Left kidney (tissue), 2 donors: ENCODE data around the gene ZHX3. TPM values are rescaled to one million over a fixed set of nuclear protein-coding genes. Genes with fewer than 3 reads are reported as not detected.

Experiments used
- DNase-seq: peaks from one replicate; pipeline ENCODE4 v3.0.0-alpha.2; 2013
- polyA plus RNA-seq: library from polyadenylated mRNA; unstranded; fragments of 120-200 nt; gene quantifications from one replicate; pipeline ENCODE4 v1.2.1, GENCODE V29; 2013; ENCODE audit not compliant: insufficient read length

Gene ZHX3
- polyA plus RNA-seq, 1 donor: 27.6 TPM

DNA sequence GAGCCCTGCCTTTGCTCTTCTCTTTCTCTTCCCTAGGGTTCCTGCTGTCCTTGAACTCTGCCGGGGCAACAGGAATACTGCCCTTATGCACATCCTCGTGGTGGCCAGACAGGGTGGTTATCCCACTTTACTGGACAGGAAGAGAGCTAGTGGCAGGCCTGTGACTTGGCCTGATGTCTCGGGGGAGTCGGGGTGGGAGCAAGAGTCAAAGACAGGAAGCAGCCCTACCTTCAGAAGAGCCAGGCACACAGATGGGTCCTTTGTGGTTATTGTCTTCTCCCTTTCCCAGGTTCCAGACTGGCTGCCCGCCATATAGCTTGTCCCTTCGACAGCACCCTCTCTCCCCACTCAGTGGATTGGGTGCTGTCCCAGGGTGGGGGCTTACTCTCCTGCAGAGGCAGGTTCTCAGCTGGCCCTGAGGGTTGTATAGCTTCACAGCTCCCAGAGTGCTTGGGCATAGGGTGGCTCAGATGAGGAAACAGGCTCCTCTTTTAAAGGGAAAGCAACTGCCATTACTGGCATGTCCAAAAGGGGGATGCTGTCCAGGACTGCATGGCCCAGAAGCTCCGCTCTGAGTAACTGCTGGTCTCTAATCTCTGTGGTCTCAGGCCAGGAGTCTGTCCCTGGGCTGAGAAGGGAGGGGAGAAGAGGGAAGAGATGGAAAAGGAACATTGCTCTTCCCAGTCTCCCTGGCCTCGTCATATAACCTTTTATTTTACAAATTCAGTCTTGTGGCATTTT, 162.9 kb downstream of the ZHX3 start:
- no peak for DNase-seq

DNA sequence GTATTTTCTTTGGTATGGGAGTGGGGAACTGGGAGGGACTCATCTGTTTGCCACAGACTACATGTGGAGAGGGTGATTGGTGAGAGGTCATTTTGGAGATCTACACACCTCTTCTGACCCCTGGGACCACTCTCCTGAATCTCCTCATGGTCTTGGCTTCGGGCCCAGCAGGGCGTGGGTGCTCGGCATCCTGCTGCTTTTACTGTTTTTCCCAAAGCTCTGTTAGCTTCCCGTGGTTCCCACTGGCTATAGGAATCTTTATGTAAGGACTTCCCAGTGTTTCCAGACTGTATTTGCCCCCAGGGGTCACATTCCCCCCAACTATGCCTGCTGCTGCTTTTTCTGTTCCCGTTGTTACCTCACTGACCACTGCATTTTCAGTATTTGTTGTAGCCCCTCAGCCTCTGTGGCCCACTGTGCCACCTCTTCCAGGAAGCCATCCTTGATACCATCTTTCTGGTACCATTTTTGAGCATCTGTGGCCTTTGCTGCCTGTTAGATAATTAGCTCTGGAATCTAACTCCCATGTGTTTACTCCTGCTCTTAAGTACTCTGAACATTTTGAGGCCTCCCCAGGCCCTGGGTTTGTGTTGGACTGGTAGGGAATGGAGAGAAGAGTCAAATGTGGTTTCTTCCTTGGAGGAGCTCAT, 165.3 kb downstream of the ZHX3 start:
- no peak for DNase-seq

DNA sequence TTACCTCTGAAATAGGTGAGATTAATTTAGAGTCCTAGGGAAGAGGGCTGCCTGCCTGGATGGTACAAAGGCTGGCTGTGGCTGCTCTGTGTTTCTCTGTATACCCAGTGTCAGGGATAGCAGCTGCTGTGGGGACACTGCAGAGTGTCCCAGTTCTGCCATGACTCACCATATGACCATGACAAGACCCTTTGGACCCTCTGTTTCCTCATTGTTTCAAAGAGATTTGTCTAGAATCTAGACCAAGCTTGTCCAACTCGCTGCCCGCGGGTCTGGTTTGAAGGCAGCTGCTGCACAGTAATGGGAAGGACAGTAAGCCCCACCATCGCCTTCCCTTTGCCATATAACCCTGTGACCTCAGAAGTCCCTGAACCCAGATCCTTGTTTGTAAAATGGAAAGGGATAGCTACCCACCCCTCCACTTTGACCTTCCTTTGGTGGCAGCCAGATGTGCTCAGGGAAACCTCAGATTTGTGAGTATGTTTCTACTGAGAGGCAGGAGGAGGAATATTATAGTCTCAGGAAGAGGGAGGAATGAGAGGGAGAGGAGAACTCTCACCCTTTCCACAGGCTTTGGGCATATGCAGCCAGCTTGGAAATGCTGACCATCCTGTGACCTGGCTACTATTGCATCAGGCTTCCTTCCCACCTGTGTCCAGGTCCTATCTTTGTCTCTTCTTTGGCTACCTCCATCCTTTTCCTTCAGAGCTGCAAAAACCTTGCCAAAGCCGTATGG, 166.2 kb downstream of the ZHX3 start:
- no peak for DNase-seq

DNA sequence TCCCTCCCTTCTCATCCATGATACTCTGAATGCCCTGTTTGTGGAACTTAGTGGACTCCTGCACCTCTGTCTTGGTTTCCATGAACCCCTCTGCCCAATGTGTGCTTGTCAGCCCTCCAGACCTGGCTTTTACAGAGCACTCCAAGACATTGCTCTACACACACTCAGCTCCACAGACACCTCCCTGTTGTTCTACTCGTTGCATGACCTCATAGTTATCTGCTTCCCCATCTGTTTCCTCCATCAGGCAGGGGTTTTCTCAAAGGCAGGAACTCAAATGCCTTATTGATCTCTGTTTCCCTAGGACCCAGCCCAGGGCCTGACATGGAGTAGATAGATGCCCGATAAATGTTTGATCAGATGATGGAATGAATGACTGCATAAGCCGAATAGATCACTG, 166.9 kb downstream of the ZHX3 start:
- DNase-seq: no peak

DNA sequence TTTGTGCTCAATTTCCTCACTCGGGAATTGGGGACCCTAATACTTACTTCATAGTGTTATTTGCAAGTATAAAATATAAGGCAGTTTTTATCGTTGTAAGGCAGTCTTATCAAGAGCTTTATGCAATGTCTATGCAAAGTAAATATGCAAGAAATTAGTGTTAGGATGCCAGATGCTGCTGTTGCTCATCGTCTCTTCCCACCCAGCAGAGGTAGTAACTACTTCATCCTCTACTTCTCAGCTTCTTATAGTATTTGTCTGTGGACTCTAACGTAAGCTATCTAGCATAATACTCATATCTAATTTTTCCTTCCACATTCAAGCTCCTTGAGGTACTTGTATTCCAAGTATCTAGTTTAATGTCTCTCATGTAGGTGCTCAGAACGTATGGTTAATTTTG, 168.6 kb downstream of the ZHX3 start:
- DNase-seq: no peak

DNA sequence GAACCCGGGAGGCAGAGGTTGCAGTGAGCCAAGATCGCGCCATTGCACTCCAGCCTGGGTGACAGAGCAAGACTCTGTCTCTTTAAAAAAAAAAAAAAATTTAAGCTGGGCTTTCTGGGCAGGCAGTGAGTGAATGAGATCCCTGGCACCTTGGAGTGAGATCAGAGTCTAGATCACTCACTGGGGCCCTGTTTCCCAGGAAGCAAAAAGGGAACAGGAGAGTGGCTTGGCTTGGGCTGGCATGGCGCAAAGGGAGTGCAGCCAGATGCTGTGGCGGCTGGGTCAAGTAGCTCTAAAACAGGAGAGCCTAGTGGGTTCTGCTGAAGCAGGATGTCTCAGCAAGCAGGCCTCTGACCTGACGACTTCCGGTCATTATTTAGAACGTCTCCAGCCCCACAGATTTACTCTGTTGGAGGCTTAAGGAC, 169.8 kb downstream of the ZHX3 start:
- no peak for DNase-seq

DNA sequence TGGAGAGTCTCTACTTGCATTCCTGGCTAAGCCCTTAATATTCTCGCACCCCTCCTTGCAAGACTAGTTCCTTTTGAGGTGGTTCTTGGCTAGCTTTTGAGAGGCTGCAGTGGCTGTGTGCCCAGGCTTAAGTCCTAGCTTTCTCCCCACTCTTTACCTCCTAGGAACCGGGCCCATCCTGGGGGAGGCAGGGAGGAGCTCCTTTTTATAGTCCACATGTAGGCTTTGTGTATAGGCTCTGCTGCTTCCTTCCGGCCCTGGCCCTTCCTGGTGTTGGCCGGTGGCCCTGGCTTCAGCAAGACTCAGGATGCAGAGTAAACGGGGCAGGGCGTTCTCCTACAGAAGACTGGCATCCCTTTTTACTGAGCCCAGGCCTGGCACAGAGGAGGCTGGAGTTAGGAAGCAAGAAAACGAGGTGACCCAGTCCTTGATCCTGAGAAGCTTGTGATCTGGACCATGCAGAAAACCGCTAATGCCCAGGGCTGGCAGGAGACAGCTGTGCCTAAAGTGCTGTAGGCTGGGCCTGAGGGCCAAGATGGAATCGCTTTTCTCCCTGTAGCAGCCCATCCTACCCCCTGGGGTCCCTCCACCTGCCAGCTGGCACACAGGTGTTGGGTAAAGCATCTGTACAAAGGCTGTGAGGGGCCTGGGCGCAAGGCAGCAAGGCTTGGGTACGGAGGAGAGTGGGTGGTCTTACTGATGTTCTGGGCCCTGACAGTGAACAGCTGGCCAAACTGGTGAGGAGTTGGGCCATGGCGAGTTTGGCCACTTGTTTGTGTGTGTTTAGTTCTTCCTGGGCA, 171.5 kb downstream of the ZHX3 start:
- DNase-seq: no peak

DNA sequence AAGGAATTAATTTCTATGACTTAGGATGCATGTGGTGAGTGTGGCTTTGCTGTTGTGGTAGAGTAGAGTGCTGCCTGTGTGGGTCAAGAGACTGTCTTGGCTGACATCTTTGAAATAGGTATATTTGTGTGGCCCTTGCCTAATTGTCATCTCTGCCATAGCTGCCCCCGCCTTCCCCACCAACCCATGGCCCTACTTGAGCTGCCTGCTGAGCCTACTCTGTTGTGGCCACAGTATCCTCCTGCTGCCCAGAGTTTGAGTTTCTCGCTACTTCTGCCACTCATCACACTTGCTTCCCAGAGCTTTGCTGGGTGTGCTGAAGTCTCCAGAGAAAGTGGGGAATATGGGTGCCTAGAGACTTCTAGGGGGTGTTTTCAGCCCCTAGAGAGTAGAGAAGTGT, 172.2 kb downstream of the ZHX3 start:
- DNase-seq: no peak

DNA sequence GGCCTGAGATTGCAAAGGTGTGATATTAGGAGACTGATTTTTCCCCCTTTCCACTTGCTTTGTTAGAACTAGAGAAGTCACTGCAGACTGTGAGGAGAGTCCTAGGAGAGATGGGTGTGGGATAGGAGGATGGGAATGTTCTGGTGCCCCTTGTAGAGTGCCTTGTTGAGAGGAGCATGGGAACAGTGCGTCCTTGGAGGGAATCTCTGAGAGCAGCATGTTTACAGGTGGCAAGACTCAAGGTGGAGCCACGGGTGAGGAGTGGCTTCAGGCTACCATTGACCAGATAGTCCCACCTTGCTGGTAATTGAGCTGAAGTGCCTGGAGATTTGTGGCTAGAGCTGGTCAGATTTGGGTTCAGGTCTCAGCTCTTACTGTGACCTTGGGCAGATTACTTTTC, 174.2 kb downstream of the ZHX3 start:
- no peak for DNase-seq

DNA sequence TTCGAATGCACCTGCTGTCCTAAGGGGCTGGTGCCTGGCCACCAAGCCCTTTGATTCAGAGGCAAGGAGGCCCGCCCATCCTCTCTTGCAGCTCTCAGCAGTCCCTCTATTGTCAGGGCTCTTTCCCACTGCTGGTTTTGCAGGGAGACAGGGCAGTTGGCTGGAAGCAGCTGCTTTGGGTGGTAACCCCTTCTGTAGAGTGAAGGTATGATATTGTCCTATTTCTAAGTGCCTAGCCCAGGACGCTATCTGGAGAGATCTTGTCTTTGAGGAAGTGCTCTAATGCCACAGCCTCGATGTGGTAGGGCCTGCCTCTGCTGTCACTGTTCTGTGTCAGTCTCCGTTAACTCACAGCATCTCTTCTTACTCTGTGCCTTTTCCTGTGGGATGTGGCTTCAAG, 174.6 kb downstream of the ZHX3 start:
- DNase-seq: no peak

DNA sequence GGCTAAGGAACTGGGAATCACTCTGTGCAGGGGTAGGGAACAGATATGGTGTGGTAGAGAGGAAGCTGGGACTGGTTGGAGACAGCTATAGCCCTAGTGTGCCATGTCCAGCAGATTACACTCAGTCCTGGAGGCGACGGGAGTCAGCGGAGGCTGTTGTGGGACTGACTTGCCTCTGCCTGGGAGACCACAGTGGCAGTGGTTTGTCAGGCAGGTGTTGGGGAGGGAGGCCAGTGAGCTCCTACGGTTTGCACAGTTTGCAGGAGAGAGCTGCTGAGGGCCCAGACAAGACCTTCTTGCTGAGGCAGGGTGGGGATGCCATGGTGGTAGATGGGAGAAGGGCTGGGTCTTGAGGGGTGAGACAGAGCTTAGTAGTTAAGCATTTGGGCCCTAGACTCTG, 175.3 kb downstream of the ZHX3 start:
- no peak for DNase-seq

DNA sequence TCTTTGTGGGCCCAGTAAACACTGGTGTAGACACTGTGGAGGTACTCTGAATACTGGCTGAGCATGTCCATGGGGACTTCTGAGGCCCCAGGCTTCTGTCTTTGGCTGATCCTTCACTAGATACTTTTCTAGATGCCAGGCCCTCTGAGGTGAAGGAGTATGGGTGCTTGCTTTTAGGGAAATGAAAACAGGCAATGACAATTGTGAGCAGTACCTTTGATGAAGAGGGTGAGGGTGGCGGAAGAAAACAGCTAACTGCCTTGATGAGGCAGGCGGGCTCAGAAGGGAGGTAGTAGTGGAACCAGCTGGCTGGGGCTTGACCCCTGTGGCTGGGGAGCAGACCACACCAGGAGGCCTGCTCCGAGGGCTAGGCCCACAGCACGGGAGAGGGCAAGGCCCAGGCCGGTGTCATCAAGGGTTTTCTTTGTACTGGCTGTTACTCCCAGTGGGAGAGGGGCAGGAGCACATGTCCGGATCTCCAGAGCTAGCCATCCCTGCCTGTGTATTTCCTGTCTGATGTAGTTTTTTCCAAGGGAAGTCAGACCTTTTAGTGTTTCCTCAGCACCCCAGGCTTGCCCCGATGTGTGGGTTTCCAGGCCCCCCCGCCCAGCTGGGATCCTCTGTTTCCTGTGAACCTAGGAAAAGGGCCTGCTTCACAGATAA, 176.2 kb downstream of the ZHX3 start:
- DNase-seq: no peak

DNA sequence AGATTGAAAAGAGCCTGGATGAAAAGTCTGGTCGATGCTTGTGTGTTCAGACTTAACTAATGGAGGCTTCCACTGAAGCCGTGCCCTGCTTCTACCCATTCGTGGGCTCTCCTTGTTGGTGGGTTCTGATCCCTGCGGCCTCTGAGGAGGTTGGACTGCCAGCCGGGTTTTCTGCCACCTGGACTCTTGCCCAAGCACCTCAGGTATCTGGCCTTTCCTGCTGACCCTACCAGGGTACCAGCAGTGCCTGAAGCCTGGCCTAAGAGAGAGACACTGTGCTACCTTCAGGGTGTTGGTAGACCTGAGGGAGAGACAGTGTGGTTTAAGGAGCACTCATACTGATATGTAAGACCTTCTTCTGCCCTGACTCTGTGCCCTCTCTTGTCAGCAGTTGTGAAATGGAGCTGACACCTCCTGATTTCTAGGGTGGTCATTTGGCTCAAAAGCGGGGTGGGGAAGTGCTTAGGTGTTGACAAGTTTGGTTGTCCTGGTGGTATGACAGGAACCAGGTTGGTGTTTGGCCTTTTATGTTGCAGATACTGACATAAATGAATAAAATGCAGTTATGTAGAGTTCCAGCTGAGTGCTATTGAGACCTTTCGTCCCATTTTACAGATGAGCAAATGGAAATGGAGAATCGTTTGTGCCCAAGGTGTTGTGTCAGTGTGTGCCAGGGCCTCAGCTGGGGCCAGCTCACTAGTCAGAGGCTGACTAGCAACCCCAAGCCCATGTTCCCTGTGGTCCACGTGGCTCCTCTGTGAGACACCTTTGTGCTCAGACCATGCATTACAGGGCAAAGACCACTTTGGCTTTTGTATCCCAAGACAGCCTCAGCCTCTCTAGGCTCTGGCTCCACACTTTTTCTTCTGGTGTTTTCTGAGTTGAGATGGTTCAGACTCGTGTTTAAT, 177.1 kb downstream of the ZHX3 start:
- no peak for DNase-seq

DNA sequence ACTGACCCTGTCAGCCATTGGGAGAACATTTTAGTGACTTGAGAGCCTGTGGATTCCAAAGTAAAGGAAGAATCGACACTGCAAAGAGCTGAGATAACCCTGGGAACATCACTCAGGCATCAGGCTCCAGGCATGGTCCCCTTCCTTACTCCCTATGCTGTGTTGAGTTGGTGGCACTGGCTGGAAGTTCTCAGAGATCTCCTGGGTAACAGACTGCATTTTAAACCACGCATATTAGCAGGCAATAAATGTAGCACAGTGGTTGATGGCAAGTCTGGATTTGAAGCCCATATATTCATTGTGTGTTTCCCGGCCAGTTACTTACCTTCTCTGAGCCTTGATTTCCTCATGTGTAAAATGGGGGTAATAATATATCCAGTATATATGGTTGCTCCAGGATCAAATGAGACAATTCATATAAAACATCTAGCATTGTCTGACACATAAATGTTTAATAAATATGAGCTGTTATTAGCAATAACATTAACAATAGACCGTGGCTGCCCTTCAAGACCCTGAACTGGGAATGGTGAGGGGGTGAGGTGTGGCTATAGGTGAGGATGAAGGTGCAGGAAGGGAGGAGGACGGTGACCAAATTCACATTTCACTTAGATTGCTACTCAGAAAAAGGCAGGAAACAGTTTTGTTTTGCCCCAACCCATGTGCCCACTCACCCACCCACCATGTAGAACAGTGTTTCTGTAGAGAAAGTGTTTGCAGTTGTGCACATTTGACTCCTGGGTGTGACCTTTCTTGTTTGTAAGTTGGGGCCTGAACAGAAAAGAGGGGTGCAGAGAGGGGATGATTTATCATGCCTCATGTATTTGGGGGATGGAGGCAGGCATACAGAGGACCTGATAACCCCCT, 178.1 kb downstream of the ZHX3 start:
- DNase-seq: no peak

DNA sequence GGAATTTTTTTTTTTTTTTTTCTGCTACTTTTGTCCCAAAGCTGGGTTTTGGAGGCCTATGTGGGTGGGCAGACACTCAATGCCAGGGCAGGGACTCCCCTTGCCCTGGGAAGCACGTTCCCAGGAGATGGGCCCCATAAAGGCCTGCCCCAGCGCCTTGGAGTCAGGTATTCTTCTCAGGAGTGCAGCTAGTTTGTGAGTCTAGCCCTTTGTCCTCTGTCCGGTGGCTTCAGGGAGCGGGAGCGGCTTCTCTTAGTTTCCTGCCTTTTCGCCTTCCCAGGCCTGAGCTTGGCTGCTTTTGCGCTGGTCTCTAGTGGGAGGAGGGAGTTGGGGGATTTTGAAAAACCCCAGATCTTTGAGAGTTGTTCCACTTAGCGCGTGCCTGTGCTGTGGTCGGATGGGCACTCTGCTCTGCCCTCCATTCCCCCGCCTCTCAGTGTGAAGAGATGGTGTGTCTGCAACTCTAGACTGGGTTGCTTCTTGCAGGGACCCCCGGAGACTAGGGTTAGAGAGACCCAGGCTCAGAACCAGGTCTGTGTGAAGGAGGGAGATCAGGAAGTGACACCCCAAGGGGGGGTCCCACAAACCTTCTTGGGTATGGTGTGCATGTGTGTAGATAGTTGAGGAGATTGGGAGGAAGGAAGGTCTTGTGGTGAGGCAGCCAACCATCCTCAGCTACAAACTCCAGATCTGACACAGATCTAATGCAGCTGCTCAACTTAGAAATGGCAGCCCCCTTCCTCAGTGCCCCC, 178.9 kb downstream of the ZHX3 start:
- no peak for DNase-seq

DNA sequence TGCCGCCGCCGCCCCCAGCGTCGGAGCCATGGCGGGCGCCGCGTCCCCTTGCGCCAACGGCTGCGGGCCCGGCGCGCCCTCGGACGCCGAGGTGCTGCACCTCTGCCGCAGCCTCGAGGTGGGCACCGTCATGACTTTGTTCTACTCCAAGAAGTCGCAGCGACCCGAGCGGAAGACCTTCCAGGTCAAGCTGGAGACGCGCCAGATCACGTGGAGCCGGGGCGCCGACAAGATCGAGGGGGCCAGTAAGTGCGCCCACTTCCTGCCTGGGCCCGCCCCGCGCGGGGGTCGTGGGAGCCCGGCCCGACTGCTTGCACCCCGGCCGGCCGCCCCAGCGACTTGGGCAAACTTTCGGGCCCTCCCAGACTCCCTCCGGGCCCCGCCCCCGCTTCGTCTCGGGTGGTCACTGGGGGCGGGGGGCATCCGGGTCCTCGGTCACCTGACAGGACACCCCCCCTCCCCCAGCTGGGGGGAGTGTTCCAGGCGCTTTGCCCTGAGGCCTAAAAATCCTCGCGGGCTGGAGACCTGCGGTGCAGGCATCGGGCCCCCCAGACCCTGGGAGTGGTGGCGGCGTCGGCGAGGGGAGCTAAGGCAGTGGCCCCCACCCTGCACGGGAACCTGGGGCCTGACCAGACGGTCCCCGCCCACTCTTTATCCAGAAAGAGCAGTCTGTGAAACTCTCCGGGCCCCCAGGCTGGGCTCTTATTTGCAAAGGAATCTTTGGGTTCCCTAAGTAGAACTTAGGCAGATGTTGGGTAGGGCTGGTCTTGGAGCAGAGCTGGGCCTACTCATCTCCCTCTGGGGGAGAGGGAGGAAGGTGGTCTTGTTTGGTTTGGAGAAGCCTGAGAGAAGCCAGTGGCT, 179.7 kb downstream of the ZHX3 start:
- peak; percentile 84 for DNase-seq

DNA sequence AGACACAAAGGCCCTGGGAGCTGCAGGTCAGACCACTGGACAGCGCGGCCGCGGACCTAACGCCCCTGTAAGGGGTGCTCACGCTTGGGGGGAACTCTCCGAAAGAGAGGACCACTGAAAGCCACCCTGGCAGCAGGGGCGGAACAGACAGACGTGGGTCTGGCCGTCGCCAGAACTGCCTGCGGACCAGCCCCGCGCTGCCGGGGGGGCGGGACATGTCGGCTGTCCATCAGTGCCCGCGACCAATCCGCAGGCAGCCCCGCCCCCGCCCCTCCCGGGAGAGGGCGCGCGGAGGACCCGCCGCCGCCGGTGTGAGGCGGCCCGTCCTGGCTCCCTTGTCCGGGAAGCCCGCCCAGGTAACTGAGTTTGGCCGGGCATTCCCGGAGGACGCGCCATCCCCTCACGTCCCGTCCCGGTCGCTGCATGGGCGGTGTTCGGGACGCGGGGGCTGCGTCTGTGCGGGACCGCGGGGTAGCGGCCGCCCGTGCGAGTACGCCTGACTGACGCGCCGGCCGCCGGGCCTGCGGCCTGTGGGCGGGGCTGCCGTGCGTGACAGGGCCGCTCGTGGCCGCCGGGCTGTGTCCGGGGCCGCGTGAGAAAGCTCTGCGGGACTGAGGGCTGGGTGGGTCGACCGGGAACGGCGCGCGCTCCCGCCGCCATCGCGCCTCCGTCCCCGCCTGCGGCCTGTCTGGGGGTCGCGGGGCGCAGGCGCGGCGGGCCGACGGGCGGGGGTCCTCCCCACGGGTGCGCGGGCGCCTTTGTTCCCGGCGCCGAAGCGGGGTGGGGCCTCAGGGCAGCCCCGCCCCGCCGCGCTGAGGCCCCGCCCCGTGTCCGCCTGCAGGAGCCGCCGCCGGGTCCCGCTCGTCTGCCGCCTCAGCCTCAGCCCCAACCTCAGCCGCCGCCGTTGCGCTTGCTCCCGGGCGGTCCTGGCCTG, 180.6 kb downstream of the ZHX3 start, which contains the start of gene PLCG1:
TSS of gene PLCG1 (plus strand) at position 864 of the 934 bp plus-strand sequence. CDS start 99 bp downstream, outside the sequence.
- DNase-seq: peak; percentile 85
